ENCODE results near the gene DHDDS. TPM values are rescaled to one million over a fixed set of nuclear protein-coding genes. Genes with fewer than 3 reads are reported as not detected.

The DHDDS gene
- total RNA-seq, 2 experiments from 2014 or later = 26.3 to 26.8 TPM

DNA sequence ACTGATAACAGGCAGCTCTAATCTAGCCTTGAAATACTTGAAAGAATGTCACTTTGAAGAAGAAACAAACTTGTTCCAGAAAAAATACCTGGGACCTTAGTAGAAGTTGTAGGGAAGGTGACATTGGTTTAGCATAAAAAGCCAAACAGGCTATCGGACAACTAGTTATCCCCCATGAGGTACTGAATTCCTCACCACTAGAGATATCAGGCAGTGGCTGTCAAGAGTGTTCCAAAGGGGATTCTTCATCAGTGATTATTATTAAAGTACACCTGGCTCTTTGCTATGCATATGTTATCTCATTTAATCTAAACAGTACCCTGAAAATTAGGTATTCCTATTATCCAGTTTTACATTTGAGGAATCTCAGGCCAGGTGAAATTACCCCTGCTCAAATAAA is 27.0 kb downstream of the DHDDS start:
- TF ChIP-seq, protein P1, sequence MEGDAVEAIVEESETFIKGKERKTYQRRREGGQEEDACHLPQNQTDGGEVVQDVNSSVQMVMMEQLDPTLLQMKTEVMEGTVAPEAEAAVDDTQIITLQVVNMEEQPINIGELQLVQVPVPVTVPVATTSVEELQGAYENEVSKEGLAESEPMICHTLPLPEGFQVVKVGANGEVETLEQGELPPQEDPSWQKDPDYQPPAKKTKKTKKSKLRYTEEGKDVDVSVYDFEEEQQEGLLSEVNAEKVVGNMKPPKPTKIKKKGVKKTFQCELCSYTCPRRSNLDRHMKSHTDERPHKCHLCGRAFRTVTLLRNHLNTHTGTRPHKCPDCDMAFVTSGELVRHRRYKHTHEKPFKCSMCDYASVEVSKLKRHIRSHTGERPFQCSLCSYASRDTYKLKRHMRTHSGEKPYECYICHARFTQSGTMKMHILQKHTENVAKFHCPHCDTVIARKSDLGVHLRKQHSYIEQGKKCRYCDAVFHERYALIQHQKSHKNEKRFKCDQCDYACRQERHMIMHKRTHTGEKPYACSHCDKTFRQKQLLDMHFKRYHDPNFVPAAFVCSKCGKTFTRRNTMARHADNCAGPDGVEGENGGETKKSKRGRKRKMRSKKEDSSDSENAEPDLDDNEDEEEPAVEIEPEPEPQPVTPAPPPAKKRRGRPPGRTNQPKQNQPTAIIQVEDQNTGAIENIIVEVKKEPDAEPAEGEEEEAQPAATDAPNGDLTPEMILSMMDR (IDR thresholded peaks at IDR 0.05) = no peak
- Histone ChIP-seq H3K27ac (ENCODE audit: low read depth in 1 of 2, low read length in 2 of 2) (no peak overlapping the region), H3K36me3 (ENCODE audit: insufficient read depth, low read length) (peaks cover 54% of the 10 kb centered on the region), H3K4me3 (ENCODE audit: low read length) (no peak overlapping the region), H3K9me3 (ENCODE audit: control insufficient read depth in 1 of 2, insufficient read depth in 1 of 2, low read length in 2 of 2) (no peaks in the 10 kb centered on the region), H3K27me3 (ENCODE audit: control insufficient read depth in 1 of 2, insufficient read depth in 2 of 2, low read length in 2 of 2) (no peaks in the 10 kb centered on the region), H3K4me1 (ENCODE audit: insufficient read depth, low read length) (no peaks in the 10 kb centered on the region)
- ChIA-PET POLR2A (no interaction called here), CTCF (no interaction called here)
- no peaks in the 10 kb centered on the region for H3K9me3 Mint-ChIP-seq
- DNase-seq = no peak
- no peak overlapping the region for H3K27ac Mint-ChIP-seq
- H3K4me1 Mint-ChIP-seq (ENCODE audit: low read depth) = no peaks in the 10 kb centered on the region
- H3K27me3 Mint-ChIP-seq = no peaks in the 10 kb centered on the region
- ATAC-seq (ENCODE audit: poor library complexity) = no peak
- peaks cover 84% of the 10 kb centered on the region for H3K36me3 Mint-ChIP-seq (ENCODE audit: low read depth)
- intact Hi-C loops (cut with DNase I, micrococcal nuclease) = no loop called here
- no peak overlapping the region for H3K4me3 Mint-ChIP-seq

DNA sequence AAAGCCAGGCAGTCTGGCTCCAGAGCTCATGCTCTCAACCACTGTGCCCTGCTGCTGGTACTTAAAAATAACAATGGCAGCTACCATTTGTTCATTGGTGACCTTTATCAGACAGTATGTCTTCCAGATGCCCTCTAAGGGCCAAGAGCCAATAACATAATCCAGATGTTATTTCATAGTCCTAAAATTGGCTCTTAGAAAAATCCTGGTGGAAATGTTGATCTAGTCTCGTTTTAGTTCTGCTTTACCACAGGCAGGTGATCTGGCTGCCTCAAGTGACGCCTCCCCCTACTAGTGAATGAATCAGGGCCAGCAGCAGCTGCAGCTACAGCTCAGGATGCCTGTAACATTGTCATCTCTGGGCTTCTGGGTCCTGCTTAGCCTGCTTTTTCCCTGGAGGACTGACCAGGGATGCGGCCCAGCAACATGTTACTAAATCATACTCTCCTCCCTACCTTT is 27.5 kb downstream of the DHDDS start:
- Histone ChIP-seq H3K36me3 (ENCODE audit: insufficient read depth, low read length) (peaks cover 56% of the 10 kb centered on the region), H3K27me3 (ENCODE audit: control insufficient read depth in 1 of 2, insufficient read depth in 2 of 2, low read length in 2 of 2) (no peaks in the 10 kb centered on the region), H3K4me3 (ENCODE audit: low read length) (no peak overlapping the region), H3K27ac (ENCODE audit: low read depth in 1 of 2, low read length in 2 of 2) (no peak overlapping the region), H3K9me3 (ENCODE audit: control insufficient read depth in 1 of 2, insufficient read depth in 1 of 2, low read length in 2 of 2) (no peaks in the 10 kb centered on the region), H3K4me1 (ENCODE audit: insufficient read depth, low read length) (no peaks in the 10 kb centered on the region)
- ChIA-PET CTCF (no interaction called here), POLR2A (no interaction called here)
- intact Hi-C loops (cut with DNase I, micrococcal nuclease) = no loop called here
- Mint-ChIP-seq H3K4me1 (ENCODE audit: low read depth) (no peaks in the 10 kb centered on the region), H3K4me3 (no peak overlapping the region), H3K27me3 (no peaks in the 10 kb centered on the region), H3K27ac (no peak overlapping the region), H3K9me3 (no peaks in the 10 kb centered on the region), H3K36me3 (ENCODE audit: low read depth) (peaks cover 85% of the 10 kb centered on the region)
- TF ChIP-seq, protein P1 (IDR thresholded peaks at IDR 0.05) = no peak
- ATAC-seq (ENCODE audit: poor library complexity) = no peak
- no peak for DNase-seq

DNA sequence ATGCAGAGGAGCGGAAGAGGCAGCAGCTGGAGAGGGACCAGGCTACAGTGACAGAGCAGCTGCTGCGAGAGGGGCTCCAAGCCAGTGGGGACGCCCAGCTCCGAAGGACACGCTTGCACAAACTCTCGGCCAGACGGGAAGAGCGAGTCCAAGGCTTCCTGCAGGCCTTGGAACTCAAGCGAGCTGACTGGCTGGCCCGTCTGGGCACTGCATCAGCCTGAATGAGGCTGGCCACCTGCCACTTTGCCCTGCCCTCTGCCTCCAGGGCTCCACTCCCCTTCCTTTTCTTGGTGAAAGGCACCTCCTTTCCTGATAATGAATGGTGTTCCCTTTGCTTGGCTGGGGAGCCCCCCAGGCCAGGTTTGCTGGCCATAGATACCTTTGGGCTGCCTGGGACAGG is 36.8 kb downstream of the DHDDS start:
- Histone ChIP-seq H3K36me3 (ENCODE audit: insufficient read depth, low read length) (peaks cover 47% of the 10 kb centered on the region), H3K27ac (ENCODE audit: low read depth in 1 of 2, low read length in 2 of 2) (no peak overlapping the region), H3K4me3 (ENCODE audit: low read length) (no peak overlapping the region), H3K9me3 (ENCODE audit: control insufficient read depth in 1 of 2, insufficient read depth in 1 of 2, low read length in 2 of 2) (no peaks in the 10 kb centered on the region), H3K27me3 (ENCODE audit: control insufficient read depth in 1 of 2, insufficient read depth in 2 of 2, low read length in 2 of 2) (no peaks in the 10 kb centered on the region), H3K4me1 (ENCODE audit: insufficient read depth, low read length) (peaks cover 30% of the 10 kb centered on the region)
- TF ChIP-seq, protein P1 (IDR thresholded peaks at IDR 0.05) = no peak
- ChIA-PET CTCF (no interaction called here), POLR2A (interaction anchor here (5.0 kb wide), 1 partner anchor 37 kb away, joined by 66 read pairs; the partner anchor contains the start of gene DHDDS)
- no peak for ATAC-seq (ENCODE audit: poor library complexity)
- Mint-ChIP-seq H3K4me1 (ENCODE audit: low read depth) (peaks cover 30% of the 10 kb centered on the region), H3K27ac (no peak overlapping the region), H3K9me3 (no peaks in the 10 kb centered on the region), H3K27me3 (no peaks in the 10 kb centered on the region), H3K36me3 (ENCODE audit: low read depth) (peaks cover 63% of the 10 kb centered on the region), H3K4me3 (no peak overlapping the region)
- no peak for DNase-seq
- intact Hi-C loops (cut with DNase I, micrococcal nuclease) = no loop called here
